SIG-M5 treated with dmso at 0.1 percent for 504 hours (cell line): ENCODE data around the gene TM9SF2.
"Not testable (repeated sequence)": the region's sequence is repeated elsewhere in the genome, so short reads cannot be mapped to it uniquely, and the experiment has no call there.

ENCODE experiments used
- DNase-seq: peaks from one replicate; lab custom pipeline; 2025; ENCODE audit not compliant: unreplicated experiment; lab: John Stamatoyannopoulos, UW

Gene TM9SF2

DNA sequence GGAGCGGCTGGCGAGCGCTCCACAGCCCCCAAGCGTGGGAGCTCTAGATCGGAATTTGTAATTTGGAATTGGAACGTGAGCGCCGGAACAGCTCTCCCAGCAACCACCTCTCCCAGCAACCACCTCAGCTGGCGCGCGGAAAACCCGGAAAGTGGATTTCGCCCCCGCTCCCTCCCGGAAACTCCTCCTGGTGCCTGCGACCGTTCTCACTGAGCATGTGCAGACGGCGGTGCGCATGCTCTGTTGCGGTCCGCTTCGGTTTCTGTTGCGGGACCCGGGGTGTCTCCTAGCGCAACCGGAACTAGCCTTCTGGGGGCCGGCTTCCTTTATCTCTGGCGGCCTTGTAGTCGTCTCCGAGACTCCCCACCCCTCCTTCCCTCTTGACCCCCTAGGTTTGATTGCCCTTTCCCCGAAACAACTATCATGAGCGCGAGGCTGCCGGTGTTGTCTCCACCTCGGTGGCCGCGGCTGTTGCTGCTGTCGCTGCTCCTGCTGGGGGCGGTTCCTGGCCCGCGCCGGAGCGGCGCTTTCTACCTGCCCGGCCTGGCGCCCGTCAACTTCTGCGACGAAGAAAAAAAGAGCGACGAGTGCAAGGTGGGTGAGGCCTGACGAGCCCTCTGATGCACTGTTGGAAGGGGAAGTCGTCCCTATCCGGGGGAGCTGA, at the start of gene TM9SF2:
Gene TM9SF2, plus strand, starts transcription at position 289 of the 664 bp plus-strand sequence. Its CDS starts 135 bp downstream, at position 424.
- DNase-seq: peak; percentile 98

DNA sequence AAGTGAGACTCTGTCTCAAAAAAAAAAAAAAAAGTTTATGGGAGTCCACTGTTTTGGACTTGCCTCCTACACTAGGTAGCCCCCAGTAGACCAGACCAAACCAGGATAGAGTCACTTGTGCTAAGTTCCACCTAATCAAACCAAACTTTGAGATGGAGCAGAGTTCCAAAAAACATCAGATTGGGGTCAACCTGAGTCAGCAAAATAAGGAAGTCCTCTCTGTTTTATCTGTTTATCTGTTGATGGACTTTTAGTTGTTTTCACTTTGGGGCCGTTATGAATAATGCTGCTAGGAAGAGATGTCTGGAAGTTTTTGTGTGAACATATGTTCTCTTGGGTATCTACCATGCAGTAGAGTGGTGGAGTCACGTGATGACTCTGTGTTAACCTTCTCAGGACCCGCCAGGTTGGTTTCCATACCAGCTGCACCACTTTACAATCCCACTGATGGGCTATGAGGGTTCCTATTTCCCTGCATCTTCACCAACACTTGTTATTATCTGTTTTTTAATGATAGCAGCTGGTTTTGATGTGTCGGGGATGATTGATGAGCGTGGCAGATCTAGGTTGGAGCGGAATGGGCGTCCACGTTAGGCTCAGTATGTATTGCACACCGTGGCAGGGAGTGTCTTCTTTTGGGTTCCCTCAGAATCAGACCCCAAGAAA, 46.6 kb upstream of the TM9SF2 start:
- DNase-seq: no peak

DNA sequence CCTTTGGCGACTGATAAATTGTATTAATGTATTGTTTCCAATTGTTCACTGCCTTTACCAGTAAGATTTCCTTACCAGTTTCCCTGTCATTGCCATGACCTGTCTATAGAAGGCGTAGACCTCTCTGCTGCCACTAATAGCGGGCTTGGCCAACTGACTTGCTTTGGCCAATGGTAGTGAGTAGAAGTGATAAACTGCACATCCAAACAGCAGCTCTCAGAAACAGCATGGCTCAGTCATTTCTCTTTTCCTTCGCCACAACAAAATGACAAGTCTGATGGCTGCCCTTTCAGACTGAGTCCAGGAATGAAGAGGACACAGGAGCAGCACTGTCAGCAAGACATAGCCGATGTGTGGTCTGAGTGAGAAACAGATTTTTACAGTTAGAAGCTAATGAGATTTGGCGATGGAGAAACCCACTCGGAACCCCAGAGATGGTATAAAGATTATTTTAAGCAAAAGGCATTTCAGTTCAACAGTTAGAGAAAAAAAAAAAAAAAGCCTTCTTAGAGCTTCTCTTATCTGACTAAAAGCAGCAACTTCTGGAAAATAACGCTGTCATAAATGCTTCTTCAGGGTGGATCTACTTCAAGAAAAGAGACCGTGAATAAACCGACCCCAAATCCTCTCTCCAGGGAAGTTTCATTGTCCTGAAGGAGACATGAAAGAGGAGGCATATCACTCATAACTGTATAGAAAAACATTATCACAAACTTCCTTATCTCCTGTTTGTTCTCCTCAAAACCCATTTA, 42.0 kb upstream of the TM9SF2 start:
- DNase-seq: no peak

DNA sequence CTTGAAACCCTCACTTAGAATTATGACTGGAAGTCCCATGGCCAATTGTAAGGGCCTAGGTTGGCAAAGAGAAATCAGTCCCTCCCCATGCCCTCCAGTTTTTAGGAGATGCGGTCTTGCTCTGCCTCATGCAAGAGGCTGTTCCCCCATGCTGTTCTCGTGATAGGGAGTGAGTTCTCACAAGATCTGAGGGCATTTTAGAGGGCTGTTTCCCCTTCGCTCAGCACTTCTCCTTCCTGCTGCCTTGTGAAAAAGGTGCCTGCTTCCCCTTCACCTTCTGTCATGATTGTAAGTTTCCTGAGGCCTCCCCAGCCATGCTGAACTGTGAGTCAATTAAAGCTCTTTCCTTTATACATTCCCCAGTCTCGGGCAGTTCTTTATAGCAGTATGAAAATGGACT, 40.5 kb upstream of the TM9SF2 start:
- DNase-seq: peak; percentile 44

DNA sequence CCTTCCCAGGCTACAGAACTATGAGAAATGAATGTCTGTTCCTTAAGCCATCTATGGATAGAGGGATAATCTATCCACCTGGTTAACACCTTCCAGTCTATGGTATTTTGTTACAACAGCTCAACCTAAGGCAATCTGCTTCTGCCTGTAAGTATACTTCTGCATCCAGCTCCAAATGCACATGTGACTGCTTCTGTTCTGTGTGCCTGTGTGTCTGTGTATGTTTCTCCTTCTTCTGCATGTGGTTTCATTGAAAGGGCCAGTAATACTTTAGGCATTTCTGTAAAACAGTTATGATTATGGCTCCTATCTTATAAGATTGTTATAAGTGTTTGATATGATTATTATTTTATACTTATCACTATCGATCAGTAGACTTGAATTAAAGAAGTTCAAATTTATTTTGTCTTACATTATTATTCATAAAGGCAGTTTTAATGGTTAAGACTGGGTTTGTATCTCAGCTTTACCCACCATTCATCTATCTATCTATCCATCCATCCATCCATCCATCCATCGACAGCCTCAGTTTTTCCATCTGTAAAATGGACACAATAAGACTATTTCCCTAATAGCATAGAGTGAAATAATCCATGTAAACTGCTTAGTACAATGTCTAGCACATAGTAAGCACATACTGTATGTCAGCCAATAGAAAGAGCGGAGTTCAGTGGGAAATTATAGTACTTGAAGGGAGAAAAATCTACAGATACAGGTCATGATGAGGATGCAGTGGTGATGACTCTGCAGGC, 37.5 kb upstream of the TM9SF2 start:
- DNase-seq: no peak

DNA sequence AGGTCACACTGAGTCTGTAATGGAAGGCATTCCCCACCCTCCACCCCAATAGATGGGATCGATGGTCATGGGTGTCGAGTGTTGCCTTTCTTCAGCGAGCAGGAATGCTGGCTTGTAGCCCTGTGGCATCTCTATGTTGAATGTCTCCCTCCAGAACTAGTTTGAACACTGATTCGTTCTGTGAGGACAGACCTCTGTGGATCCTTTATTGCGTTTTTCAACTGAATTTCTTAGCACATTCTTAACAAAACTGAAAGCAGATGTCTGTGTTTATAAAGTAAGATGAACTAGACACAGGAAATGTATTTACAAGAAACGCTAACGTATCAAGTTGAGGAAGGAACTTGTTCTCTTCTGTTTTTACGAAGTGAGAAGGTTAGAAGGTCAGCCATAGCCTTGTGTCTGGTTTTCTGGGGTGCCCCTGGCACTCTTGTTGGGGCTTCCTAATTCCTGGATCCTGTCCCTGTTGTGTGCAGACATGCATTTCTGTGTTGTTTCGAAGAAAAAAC, 36.8 kb upstream of the TM9SF2 start:
- peak; percentile 49 for DNase-seq

GRCh38 chr13:99465454-99465853, 35.8 kb upstream of the TM9SF2 start:
- no peak for DNase-seq

DNA sequence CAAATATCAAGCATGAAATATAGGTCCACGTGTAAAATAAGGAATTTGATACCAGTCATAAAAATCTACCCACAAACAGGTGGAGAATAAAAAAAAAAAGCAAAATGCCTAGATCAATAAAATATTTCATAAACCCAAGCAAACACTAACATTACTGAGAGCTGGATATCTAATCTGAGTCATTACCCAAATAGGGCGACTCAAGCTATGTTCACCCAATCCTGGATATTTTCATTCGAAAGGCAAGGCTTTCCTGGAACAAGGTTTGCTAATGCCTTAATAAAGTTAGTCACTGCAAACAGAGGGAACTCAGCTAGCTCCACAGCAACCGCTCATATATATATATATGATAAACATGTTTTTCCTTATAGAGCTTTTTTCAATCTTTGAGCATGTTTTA, 33.5 kb upstream of the TM9SF2 start:
- no peak for DNase-seq

- DNase-seq: peak; percentile 66
Measured at GRCh38 chr13:99469041-99469440, 32.2 kb upstream of the TM9SF2 start.

DNA sequence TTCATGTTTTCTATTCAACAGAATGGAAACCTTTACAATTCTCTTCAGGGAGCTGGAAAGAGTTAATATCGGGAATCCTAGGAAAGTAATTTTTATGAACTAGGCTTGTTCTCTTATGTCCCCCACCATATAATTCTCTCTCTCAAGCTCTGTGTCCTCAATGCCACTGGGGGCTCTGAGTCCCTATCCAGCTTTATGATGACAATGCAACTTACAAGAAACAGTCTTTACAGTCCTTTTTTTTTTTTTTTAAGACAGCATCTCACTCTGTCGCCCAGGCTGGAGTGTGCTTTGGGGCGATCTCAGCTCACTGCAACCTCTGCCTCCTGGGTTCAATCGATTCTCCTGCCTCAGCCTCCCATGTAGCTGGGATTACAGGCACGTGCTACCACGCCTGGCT, 31.2 kb upstream of the TM9SF2 start:
- DNase-seq: no peak

GRCh38 chr13:99471221-99472121, 29.8 kb upstream of the TM9SF2 start:
- DNase-seq: no peak

DNA sequence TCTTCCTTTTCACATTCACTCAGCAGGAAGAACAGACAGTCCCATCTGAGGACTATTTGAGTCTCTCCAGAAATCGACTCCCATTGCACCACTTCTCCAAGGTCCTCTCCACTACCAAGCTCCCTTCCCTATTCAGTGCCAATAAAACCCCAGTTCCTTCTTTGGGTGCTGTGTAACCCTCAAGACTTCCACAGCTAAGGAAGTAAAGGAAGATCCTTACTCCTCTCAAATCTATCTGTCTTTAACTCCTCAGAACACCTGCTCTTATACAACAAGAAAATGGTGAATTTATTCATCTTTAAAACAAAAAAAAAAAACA, 29.2 kb upstream of the TM9SF2 start:
- DNase-seq: no peak

DNA sequence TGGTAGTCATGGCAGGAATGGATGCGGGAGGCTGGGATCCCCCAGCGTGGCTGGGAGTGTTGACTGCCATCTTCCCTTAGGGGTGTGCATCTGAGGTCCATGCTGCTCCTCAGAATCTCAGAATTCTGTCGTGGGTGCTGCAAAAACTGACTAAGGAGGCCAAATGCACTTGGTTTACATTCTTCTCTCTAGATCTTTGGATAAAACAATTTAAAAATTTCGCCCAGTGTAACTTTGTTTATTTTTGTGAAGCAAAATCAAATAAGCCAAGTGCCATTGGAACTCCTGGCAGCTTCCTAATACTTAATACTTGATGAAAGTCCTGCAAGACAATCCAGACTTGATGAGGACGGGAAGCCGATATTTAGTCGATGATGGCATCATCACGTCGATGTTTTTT, 27.8 kb upstream of the TM9SF2 start:
- DNase-seq: no peak

DNA sequence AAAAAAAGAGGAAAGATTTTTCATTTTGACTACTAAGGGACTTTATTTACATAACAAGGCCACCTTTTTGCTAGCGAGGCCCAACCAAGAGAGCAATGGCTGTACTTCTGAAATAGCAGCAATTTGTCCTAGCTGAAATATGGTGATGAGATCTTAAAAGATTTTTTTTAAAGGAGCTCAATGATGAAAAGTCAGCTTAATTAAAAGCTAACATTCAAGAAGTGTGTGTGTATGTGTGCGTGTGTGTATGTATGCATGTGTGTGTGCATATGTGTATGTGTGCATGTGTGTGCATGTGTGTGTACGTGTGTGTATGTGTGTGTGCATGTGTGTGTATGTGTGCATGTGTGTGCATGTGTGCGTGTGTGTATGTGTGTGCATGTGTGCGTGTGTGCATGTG, 24.6 kb upstream of the TM9SF2 start:
- DNase-seq: no peak

- no peak for DNase-seq
Measured at GRCh38 chr13:99477493-99477892, 23.8 kb upstream of the TM9SF2 start.

DNA sequence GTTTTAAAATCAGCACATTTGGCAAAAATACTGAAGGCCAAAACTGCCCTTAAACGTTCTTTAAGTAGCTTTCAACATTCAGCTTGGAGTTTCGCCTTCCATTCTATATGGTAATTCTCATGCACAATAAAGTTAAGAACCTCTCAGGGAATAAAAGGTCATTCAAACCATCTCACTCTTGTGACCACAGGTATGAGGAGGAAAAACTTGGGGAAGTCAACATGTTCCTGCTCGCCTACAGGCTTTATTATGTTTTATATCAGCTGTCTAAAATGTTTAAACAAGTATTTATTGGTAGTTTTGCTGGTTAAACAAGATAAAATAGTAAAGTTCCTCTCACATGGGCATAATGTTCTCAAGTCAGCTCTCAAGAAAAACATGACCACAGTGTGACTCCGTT, 19.9 kb upstream of the TM9SF2 start:
- no peak for DNase-seq

DNA sequence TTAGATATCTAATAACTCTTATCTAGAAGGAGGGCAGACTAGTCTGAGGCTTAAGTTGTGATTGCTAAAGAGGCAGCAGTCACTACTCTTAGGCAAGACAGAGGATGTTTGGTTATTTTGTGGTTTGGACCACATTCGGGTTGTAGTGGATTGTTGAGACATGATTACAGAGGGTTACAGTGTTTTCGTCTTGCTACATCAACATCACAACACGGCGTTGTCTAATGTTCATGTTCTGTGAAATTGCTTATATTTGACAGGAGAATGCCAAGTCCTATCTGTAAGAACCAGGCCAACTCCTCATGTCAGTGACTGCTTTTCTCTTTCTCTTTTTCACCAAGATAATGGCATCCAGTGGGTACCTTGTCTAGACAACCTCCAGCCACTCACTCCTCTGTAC, 16.8 kb upstream of the TM9SF2 start:
- peak; percentile 99 for DNase-seq

DNA sequence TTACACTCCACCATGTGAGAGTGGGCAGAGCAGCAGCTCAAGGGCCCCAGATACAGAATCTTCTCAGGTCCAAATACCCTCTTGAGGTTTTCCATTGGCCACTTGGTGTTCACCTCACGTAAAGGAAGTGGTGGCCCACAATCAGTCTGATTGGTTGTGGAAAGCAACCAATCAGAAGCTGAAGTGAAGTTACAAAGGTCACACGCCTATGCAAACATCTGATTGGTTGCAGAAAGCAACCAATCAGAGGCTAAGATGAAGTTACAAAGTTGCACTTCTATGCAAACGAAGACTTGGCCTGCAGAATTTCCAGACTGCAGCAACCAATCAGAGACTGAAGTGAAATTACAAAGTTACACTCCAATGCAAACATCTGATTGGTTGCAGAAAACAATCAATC, 14.3 kb upstream of the TM9SF2 start:
- no peak for DNase-seq

DNA sequence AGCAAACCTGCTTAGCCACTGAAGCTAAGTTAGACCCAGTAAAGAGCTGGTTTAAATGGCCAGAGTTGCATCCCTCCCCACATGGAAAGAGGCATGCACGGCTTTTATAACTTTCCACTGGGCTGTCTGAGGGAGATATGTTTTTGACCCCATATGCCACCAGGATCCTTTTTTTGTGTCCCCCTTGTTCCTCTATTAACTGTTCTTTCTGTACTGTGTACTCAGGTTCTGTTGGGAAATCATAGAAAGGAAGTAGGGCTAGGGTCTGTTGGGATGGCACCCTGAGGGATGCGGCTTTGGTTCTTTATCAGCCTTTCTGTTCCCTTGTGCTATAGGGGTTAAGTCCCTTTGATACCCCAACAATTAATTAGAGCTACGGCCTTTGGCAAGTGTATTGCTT, 12.2 kb upstream of the TM9SF2 start:
- DNase-seq: peak; percentile 78

DNA sequence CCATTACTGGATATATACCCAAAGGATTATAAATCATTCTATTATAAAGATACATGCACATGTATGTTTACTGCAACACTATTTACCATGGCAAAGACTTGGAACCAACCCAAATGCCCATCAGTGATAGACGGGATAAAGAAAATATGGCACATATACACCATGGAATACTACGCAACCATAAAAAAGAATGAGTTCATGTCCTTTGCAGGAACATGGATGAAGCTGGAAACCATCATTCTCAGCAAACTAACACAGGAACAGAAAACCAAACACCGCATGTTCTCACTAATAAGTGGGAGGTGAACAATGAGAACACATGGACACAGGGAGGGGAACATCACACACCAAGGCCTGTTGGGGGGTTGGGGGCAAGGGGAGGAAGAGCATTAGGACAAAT, 9.5 kb upstream of the TM9SF2 start:
- not testable (repeated sequence) for DNase-seq
